B cell (primary cell): ENCODE results near the gene FAM168A. TPM values are rescaled to one million over a fixed set of nuclear protein-coding genes. Genes with fewer than 3 reads are reported as not detected.
A peak's percentile ranks its signal among the peaks of the same experiment; 100 is the strongest.

ENCODE experiments used
- ATAC-seq: fragments of 200-7000 bp; cut with Tn5 transposase; one replicate; pipeline ENCODE4 v1.10.0; 2021; ENCODE audit warnings: low read depth, mild to moderate bottlenecking, moderate number of reproducible peaks, moderate library complexity
- CTCF ChIA-PET: fragments of 350-600 bp; sonication (Branson Sonifier 250); formaldehyde crosslinking; loops from one replicate; lab custom pipeline; 2021; ENCODE audit warnings: antibody characterized with exemption, inconsistent platforms; lab: Charles Lee
- POLR2A ChIA-PET: fragments of 350-600 bp; sonication (Branson Sonifier 250); formaldehyde crosslinking; loops from one replicate; lab custom pipeline; 2021; ENCODE audit warnings: antibody characterized with exemption; lab: Charles Lee
- DNase-seq: peaks from one replicate; pipeline ENCODE4 v3.0.0; 2013
- H2AFZ ChIP-seq: 2 replicates; pipeline ENCODE4 v1.6.1; 2012; ENCODE audit warnings: mild to moderate bottlenecking, low read depth, low read length; ENCODE audit not compliant: insufficient read depth, poor library complexity, severe bottlenecking
- H3K27ac ChIP-seq, 2 donors: 1 replicate in 1 of 2; 2 replicates in 1 of 2; pipeline ENCODE4 v1.5.1; 2012 to 2013; ENCODE audit warnings: low read length in 2 of 2, mild to moderate bottlenecking in 2 of 2, moderate library complexity in 1 of 2
- H3K27me3 ChIP-seq, 4 experiments: fragments of 200-600 bp in 1 of 4; sonication (generic) in 1 of 4; replicated peaks in 1 of 4; 1 replicate in 2 of 4; 2 replicates in 2 of 4; pipeline versions ENCODE4 v1.6.1 to v1.7.0; 2013 to 2016; ENCODE audit warnings: low read length in 3 of 4, mild to moderate bottlenecking in 2 of 4, mixed read lengths in 1 of 4, moderate library complexity in 1 of 4; ENCODE audit not compliant: insufficient read depth in 4 of 4, control insufficient read depth in 3 of 4; ENCODE audit errors: control extremely low read depth in 1 of 4
- H3K36me3 ChIP-seq, 2 experiments: replicated peaks in 1 of 2; 1 replicate in 1 of 2; 2 replicates in 1 of 2; pipeline versions ENCODE4 v1.6.1 to v1.7.1; 2013; ENCODE audit warnings: low read length in 1 of 2; ENCODE audit not compliant: insufficient read depth in 2 of 2, control insufficient read depth in 1 of 2; ENCODE audit errors: control extremely low read depth in 1 of 2, extremely low read depth in 1 of 2
- H3K4me1 ChIP-seq, 2 donors: fragments of 200-600 bp in 1 of 2; sonication (generic) in 1 of 2; 1 replicate in 1 of 2; 2 replicates in 1 of 2; pipeline versions ENCODE4 v1.5.1 to v1.6.1; 2013 to 2017; ENCODE audit warnings: low read length in 2 of 2; ENCODE audit not compliant: control insufficient read depth in 2 of 2, insufficient read depth in 2 of 2
- H3K4me2 ChIP-seq: replicated peaks from 2 replicates; pipeline ENCODE3; 2012; ENCODE audit warnings: mild to moderate bottlenecking, low read depth, low read length; ENCODE audit not compliant: poor library complexity, severe bottlenecking
- H3K4me3 ChIP-seq, 5 experiments: fragments of 200-600 bp in 1 of 5; sonication (generic) in 1 of 5; 1 replicate in 3 of 5; 2 replicates in 2 of 5; pipeline versions ENCODE4 v1.5.1 to v1.7.0; 2011 to 2016; ENCODE audit warnings: low read length in 4 of 5, mild to moderate bottlenecking in 4 of 5, low read depth in 2 of 5, control low read depth in 1 of 5, moderate library complexity in 1 of 5; ENCODE audit not compliant: insufficient read depth in 1 of 5; ENCODE audit errors: control extremely low read depth in 1 of 5, extremely low read depth in 1 of 5
- H3K79me2 ChIP-seq: fragments of 200-600 bp; sonication (generic); one replicate; pipeline ENCODE4 v1.6.0; 2016; ENCODE audit warnings: low read length; ENCODE audit not compliant: control insufficient read depth, insufficient read depth
- H3K9ac ChIP-seq: fragments of 200-600 bp; sonication (generic); 2 replicates; pipeline ENCODE4 v1.6.1; 2017; ENCODE audit warnings: mild to moderate bottlenecking, low read length, moderate library complexity
- H3K9me3 ChIP-seq, 3 donors: one replicate each; pipeline versions ENCODE4 v1.6.1 to v1.7.1; 2013; ENCODE audit warnings: low read length in 2 of 3; ENCODE audit not compliant: control insufficient read depth in 2 of 3, insufficient read depth in 1 of 3; ENCODE audit errors: control extremely low read depth in 1 of 3
- H4K20me1 ChIP-seq: 2 replicates; pipeline ENCODE4 v1.6.0; 2012; ENCODE audit warnings: mild to moderate bottlenecking, low read length; ENCODE audit not compliant: insufficient read depth, control insufficient read depth, poor library complexity, severe bottlenecking
- H3K27ac Mint-ChIP-seq: one replicate; pipeline ENCODE4 v1.8.0; 2021; ENCODE audit warnings: mixed read lengths
- H3K27me3 Mint-ChIP-seq: one replicate; pipeline ENCODE4 v1.8.0; 2021; ENCODE audit warnings: mixed read lengths
- H3K4me1 Mint-ChIP-seq: one replicate; pipeline ENCODE4 v1.8.0; 2021; ENCODE audit warnings: mixed read lengths
- H3K4me3 Mint-ChIP-seq: one replicate; pipeline ENCODE4 v1.8.0; 2021; ENCODE audit warnings: mixed read lengths
- H3K9me3 Mint-ChIP-seq: one replicate; pipeline ENCODE4 v1.8.0; 2022; ENCODE audit warnings: mixed read lengths; ENCODE audit not compliant: insufficient read depth
- EZH2 ChIP-seq: IDR thresholded peaks from 2 replicates; pipeline ENCODE4 v1.6.1; 2012; ENCODE audit warnings: borderline replicate concordance, low read depth, mild to moderate bottlenecking, moderate library complexity, low read length; ENCODE audit not compliant: insufficient read depth, poor library complexity, severe bottlenecking
- WGBS: methylation state at CpG from one replicate; pipeline ENCODE4 v1.1.5; 2013; ENCODE audit warnings: missing lambda C conversion rate; ENCODE audit not compliant: insufficient coverage; 5-methylcytosine and 5-hydroxymethylcytosine counted together
- intact Hi-C: fragments of 100-400 bp; cut with micrococcal nuclease; formaldehyde crosslinking; loops from one replicate; pipeline ENCODE4 v1.10.0; 2022
- polyA plus RNA-seq: library from polyadenylated mRNA; depleted of rRNA; stranded (reverse); fragments of >200 nt; gene quantifications from 2 replicates; pipeline ENCODE4 v1.2.3, GENCODE V29; 2012
- total RNA-seq, 2 donors: library from RNA; stranded (reverse); fragments of 120-200 nt in 1 of 2; gene quantifications; 1 replicate in 1 of 2; 2 replicates in 1 of 2; pipeline versions ENCODE4 v1.2.3 to v1.2.4, GENCODE V29; 2013 to 2022
- TF ChIP-seq, protein P1 (sequence below): fragments of 200-600 bp; IDR thresholded peaks from one replicate; pipeline ENCODE4 v1.8.0; 2022; ENCODE audit warnings: antibody characterized with exemption, mild to moderate bottlenecking

FAM168A gene
- total and polyA plus RNA-seq, 2 donors (not counting 1 experiment from before 2014, with no cell fraction given) = 11.0 to 26.8 TPM

DNA sequence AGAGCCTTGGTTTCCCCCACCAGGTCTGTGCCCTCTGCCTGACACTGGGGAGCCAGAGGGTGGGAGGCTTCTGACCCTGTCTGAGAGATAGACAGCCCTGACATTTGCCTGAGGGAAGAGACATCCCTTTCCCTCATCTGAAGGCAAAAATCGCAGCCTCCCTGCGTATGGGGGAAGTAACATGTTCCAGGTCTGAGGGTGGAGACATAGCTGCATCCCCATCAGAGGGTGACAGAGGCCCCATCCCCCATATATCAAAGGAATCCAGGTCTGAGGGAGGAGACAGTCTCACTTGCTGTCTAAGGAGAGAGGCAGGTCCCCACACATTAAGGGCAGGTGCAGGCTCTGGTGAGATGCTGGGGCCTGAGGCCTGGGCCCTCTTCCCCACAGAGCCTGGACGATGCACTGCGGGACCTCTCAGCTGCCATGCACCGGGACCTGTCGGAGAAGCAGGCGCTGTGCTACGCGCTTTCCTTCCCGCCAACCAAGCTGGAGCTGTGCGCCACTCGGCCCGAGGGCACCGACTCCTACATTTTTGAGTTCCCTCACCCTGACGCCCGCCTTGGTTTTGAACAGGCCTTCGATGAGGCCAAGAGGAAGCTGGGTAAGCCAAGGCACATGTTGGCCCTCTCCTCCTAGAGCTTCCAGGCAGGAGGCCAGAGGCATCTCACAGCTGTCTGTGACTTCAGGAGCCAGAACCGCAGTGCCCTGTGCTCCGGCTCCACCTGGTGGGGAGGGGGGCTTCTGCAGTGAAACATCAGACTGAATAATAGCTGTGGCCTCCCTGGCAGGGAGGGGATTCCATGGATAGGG lies 237.8 kb downstream of the FAM168A start:
- Histone ChIP-seq H3K27me3 (no peaks in the 10 kb centered on the region), H2AFZ (no peak overlapping the region), H3K4me1 (peaks cover 7 to 14% of the 10 kb centered on the region in 2 donors), H3K9me3 (no peaks in the 10 kb centered on the region), H3K4me2 (no peak overlapping the region), H3K36me3 (no peaks in the 10 kb centered on the region), H4K20me1 (no peaks in the 10 kb centered on the region), H3K4me3 (no peak overlapping the region), H3K27ac (no peak overlapping the region), H3K9ac (no peak overlapping the region), H3K79me2 (no peaks in the 10 kb centered on the region)
- Mint-ChIP-seq H3K9me3 (no peaks in the 10 kb centered on the region), H3K27me3 (no peaks in the 10 kb centered on the region), H3K4me3 (no peak overlapping the region), H3K27ac (peak overlapping the region; percentile 16), H3K4me1 (peaks cover 19% of the 10 kb centered on the region)
- ATAC-seq (peak; percentile 53), DNase-seq (peak; percentile 41)
- TF ChIP-seq EZH2 = no peak
- TF ChIP-seq, protein P1, sequence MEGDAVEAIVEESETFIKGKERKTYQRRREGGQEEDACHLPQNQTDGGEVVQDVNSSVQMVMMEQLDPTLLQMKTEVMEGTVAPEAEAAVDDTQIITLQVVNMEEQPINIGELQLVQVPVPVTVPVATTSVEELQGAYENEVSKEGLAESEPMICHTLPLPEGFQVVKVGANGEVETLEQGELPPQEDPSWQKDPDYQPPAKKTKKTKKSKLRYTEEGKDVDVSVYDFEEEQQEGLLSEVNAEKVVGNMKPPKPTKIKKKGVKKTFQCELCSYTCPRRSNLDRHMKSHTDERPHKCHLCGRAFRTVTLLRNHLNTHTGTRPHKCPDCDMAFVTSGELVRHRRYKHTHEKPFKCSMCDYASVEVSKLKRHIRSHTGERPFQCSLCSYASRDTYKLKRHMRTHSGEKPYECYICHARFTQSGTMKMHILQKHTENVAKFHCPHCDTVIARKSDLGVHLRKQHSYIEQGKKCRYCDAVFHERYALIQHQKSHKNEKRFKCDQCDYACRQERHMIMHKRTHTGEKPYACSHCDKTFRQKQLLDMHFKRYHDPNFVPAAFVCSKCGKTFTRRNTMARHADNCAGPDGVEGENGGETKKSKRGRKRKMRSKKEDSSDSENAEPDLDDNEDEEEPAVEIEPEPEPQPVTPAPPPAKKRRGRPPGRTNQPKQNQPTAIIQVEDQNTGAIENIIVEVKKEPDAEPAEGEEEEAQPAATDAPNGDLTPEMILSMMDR = peak; percentile 57
- ChIA-PET CTCF (interaction anchor here (0.7 to 23.8 kb wide), 8 partner anchors 8 to 301 kb away, joined by 3 to 311 read pairs (median 6); partner anchors contain the start of gene RELT), POLR2A (interaction anchor here (1.7 kb wide), 2 partner anchors 23 to 24 kb away, joined by 3 to 4 read pairs; no protein-coding TSS in a partner anchor)
- intact Hi-C loops = no loop called here
- 96% methylated on average over 17 of the region's 19 CpGs for WGBS

DNA sequence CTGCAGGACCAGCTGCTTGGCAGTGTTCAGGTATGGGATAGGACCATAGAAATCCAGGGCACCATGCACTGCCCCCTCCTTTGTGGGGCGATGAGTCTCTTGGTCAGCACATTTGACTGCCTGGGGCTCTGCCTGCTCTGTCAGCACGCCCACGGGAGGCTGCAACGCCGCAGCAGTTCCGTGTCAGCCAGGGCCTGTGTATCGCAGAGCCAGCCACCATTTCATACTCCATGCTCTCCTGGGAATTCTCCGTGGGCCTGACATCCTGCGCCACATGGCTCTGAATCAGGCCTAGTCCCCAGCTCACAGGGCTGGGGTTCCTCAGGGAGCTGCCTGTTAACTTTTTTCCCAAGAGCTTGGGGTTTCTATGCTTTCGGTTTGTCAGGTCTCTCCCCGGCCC lies 238.6 kb downstream of the FAM168A start:
- intact Hi-C loops = no loop called here
- TF ChIP-seq, protein P1 = no peak
- TF ChIP-seq EZH2 = no peak
- Mint-ChIP-seq H3K27ac (no peak overlapping the region), H3K4me1 (peaks cover 11% of the 10 kb centered on the region), H3K27me3 (no peaks in the 10 kb centered on the region), H3K9me3 (no peaks in the 10 kb centered on the region), H3K4me3 (no peak overlapping the region)
- WGBS = 87% methylated on average over 10 of the region's 11 CpGs
- no peaks in the 10 kb centered on the region for H3K36me3 ChIP-seq
- ChIA-PET POLR2A (interaction anchor here (1.7 kb wide), 1 partner anchor 24 kb away, joined by 3 read pairs; no protein-coding TSS in a partner anchor), CTCF (interaction anchor here (1.8 to 23.8 kb wide), 5 partner anchors 8 to 37 kb away, joined by 6 to 311 read pairs (median 13); no protein-coding TSS in a partner anchor)
- H3K4me1 ChIP-seq = peaks cover 4 to 6% of the 10 kb centered on the region in 2 donors
- no peaks in the 10 kb centered on the region for H3K27me3 ChIP-seq
- H3K9me3 ChIP-seq = no peaks in the 10 kb centered on the region
- no peaks in the 10 kb centered on the region for H3K79me2 ChIP-seq
- H2AFZ ChIP-seq = no peak overlapping the region
- no peak overlapping the region for H3K4me2 ChIP-seq
- no peaks in the 10 kb centered on the region for H4K20me1 ChIP-seq
- ATAC-seq = no peak
- no peak overlapping the region for H3K9ac ChIP-seq
- no peak overlapping the region for H3K27ac ChIP-seq
- DNase-seq = no peak
- no peak overlapping the region for H3K4me3 ChIP-seq
